Breast epithelium (tissue), 3 donors: ENCODE results near the gene PILRB.

Experiments
- POLR2A ChIP-seq: fragments of 450-650 bp; IDR thresholded peaks from one replicate; pipeline ENCODE4 v1.6.1; 2016; ENCODE audit warnings: antibody characterized with exemption, mild to moderate bottlenecking, moderate library complexity
- POLR2AphosphoS5 ChIP-seq, 3 donors: sonication (generic); formaldehyde crosslinking; IDR thresholded peaks; one replicate each; pipeline ENCODE4 v1.6.1; 2017; ENCODE audit warnings: antibody characterized with exemption in 3 of 3
- TF ChIP-seq, protein P1 (sequence below), 3 donors: fragments of 450-650 bp; IDR thresholded peaks; one replicate each; pipeline ENCODE4 v1.5.1; 2016 to 2017; ENCODE audit warnings: antibody characterized with exemption in 3 of 3, mild to moderate bottlenecking in 3 of 3, moderate library complexity in 3 of 3

DNA sequence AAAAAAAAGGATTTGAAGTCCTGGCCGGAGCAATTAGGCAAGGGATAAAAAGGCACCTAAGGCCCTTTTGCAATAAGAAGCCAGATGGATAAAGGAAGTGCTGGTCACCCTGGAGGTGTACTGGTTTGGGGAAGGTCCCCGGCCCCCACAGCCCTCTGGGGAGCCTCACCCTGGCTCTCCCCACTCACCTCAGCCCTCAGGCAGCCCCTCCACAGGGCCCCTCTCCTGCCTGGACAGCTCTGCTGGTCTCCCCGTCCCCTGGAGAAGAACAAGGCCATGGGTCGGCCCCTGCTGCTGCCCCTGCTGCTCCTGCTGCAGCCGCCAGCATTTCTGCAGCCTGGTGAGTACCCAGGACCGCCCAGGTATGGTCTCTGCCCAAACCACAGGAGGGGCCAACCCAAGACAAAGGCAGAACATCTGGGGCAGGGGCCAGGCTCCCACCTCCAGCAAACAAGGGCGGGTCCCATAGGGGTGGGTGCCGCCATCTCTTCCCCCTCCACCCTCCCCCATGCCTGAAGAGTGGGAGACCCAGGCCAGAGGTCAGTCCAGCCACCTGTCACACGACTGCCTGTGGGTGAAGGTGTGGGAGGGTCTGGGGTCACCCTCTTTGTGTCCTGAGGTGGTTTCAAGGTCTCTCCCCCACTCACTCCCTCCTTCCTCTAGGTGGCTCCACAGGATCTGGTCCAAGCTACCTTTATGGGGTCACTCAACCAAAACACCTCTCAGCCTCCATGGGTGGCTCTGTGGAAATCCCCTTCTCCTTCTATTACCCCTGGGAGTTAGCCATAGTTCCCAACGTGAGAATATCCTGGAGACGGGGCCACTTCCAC, at the start of gene PILRB:
- no peak for TF ChIP-seq POLR2A
- TF ChIP-seq, protein P1, sequence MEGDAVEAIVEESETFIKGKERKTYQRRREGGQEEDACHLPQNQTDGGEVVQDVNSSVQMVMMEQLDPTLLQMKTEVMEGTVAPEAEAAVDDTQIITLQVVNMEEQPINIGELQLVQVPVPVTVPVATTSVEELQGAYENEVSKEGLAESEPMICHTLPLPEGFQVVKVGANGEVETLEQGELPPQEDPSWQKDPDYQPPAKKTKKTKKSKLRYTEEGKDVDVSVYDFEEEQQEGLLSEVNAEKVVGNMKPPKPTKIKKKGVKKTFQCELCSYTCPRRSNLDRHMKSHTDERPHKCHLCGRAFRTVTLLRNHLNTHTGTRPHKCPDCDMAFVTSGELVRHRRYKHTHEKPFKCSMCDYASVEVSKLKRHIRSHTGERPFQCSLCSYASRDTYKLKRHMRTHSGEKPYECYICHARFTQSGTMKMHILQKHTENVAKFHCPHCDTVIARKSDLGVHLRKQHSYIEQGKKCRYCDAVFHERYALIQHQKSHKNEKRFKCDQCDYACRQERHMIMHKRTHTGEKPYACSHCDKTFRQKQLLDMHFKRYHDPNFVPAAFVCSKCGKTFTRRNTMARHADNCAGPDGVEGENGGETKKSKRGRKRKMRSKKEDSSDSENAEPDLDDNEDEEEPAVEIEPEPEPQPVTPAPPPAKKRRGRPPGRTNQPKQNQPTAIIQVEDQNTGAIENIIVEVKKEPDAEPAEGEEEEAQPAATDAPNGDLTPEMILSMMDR (IDR thresholded peaks at IDR 0.05), result no peak
- TF ChIP-seq POLR2AphosphoS5 (IDR thresholded peaks at IDR 0.05), result no peak
